Mucosa of descending colon (tissue), 3 donors: ENCODE measurements around the gene KIF4A. TPM values are rescaled to one million over a fixed set of nuclear protein-coding genes. Genes with fewer than 3 reads are reported as not detected.
"Not testable (repeated sequence)": the region's sequence is repeated elsewhere in the genome, so short reads cannot be mapped to it uniquely, and the experiment has no call there.

Source experiments
- ATAC-seq: fragments of 200-7000 bp; cut with Tn5 transposase; one replicate; pipeline ENCODE4 v1.9.1; 2020; ENCODE audit warnings: mild to moderate bottlenecking, moderate library complexity
- DNase-seq, 3 donors: peaks; one replicate each; pipeline ENCODE4 v3.0.0-alpha.2; 2020
- H3K36me3 ChIP-seq: fragments of 200-600 bp; one replicate; pipeline ENCODE4 v1.8.0; 2021; ENCODE audit warnings: low read depth, mild to moderate bottlenecking
- H3K4me1 ChIP-seq: fragments of 200-600 bp; one replicate; pipeline ENCODE4 v1.8.0; 2021; ENCODE audit warnings: low read depth, mild to moderate bottlenecking
- H3K4me3 ChIP-seq: fragments of 200-600 bp; one replicate; pipeline ENCODE4 v1.8.0; 2021; ENCODE audit warnings: mild to moderate bottlenecking
- H3K9me3 ChIP-seq: fragments of 200-600 bp; one replicate; pipeline ENCODE4 v1.8.0; 2021; ENCODE audit warnings: mild to moderate bottlenecking
- CTCF ChIP-seq: fragments of 200-600 bp; IDR thresholded peaks from one replicate; pipeline ENCODE4 v1.8.0; 2022; ENCODE audit warnings: antibody characterized with exemption, mild to moderate bottlenecking
- intact Hi-C, 2 donors: fragments of 100-400 bp; cut with DNase I in 1 of 2; cut with micrococcal nuclease in 1 of 2; formaldehyde crosslinking; loops; one replicate each; pipeline versions ENCODE4 v1.11.0 to v1.11.1; 2022; cut with DNase I, micrococcal nuclease
- total RNA-seq, 3 donors: library from RNA; stranded (reverse); fragmentation: NEBNext Ultra II Directional in 2 of 3; extraction: Animal tissue kit (Norgen Biotek cat#: 25700) in 2 of 3; gene quantifications; one replicate each; pipeline versions ENCODE4 v1.2.1 to v1.2.4, GENCODE V29; 2021 to 2023
- donor health status: DM: no; HTN: no; CAD: no; lungs with moderate emphysema.
- donor health status: DM: no; HTN: no; CAD: no.
- donor health status: DM: no; HTN: yes; CAD: no.

KIF4A gene
- total RNA-seq, 3 donors from 2014 or later = 1.5 to 10.7 (median 3.1) TPM

- ATAC-seq = no peak
- no peaks in the 10 kb centered on the region for H3K4me1 ChIP-seq
- no peak for DNase-seq
- no peaks in the 10 kb centered on the region for H3K9me3 ChIP-seq
- intact Hi-C loops = no loop called here
- TF ChIP-seq CTCF = no peak
- no peak overlapping the region for H3K4me3 ChIP-seq
- no peaks in the 10 kb centered on the region for H3K36me3 ChIP-seq
Observed at GRCh38 chrX:70331161-70331560, 41.3 kb downstream of the KIF4A start.

GRCh38 chrX:70332600-70332999, 42.7 kb downstream of the KIF4A start:
- Histone ChIP-seq H3K4me3 (no peak overlapping the region), H3K36me3 (no peaks in the 10 kb centered on the region), H3K4me1 (no peaks in the 10 kb centered on the region), H3K9me3 (no peaks in the 10 kb centered on the region)
- no peak for TF ChIP-seq CTCF
- DNase-seq (no peak), ATAC-seq (no peak)
- intact Hi-C loops = no loop called here

- no peak for DNase-seq
- intact Hi-C loops = no loop called here
- no peak for ATAC-seq
- no peaks in the 10 kb centered on the region for H3K4me1 ChIP-seq
- no peaks in the 10 kb centered on the region for H3K36me3 ChIP-seq
- no peaks in the 10 kb centered on the region for H3K9me3 ChIP-seq
- H3K4me3 ChIP-seq = no peak overlapping the region
- no peak for TF ChIP-seq CTCF
Observed at GRCh38 chrX:70336767-70337166, 46.9 kb downstream of the KIF4A start.

GRCh38 chrX:70338290-70338689, 48.4 kb downstream of the KIF4A start:
- no peak for TF ChIP-seq CTCF
- intact Hi-C loops = no loop called here
- Histone ChIP-seq H3K4me1 (no peaks in the 10 kb centered on the region), H3K9me3 (no peaks in the 10 kb centered on the region), H3K36me3 (no peaks in the 10 kb centered on the region), H3K4me3 (no peak overlapping the region)
- ATAC-seq (no peak), DNase-seq (no peak)

- H3K9me3 ChIP-seq = no peaks in the 10 kb centered on the region
- H3K36me3 ChIP-seq = no peaks in the 10 kb centered on the region
- ATAC-seq (no peak), DNase-seq (no peak)
- H3K4me3 ChIP-seq = no peak overlapping the region
- no peak for TF ChIP-seq CTCF
- intact Hi-C loops = no loop called here
- H3K4me1 ChIP-seq = no peaks in the 10 kb centered on the region
Observed at GRCh38 chrX:70343435-70343834, 53.5 kb downstream of the KIF4A start.

GRCh38 chrX:70346418-70347070, 56.6 kb downstream of the KIF4A start:
- H3K4me1 ChIP-seq = no peaks in the 10 kb centered on the region
- ATAC-seq (no peak), DNase-seq (no peak)
- intact Hi-C loops = no loop called here
- H3K4me3 ChIP-seq = no peak overlapping the region
- H3K36me3 ChIP-seq = no peaks in the 10 kb centered on the region
- no peak for TF ChIP-seq CTCF
- no peaks in the 10 kb centered on the region for H3K9me3 ChIP-seq

- intact Hi-C loops, ATAC-seq, DNase-seq, H3K4me1 ChIP-seq, H3K36me3 ChIP-seq, H3K4me3 ChIP-seq, H3K9me3 ChIP-seq: not testable (repeated sequence)
Observed at GRCh38 chrX:70348825-70349224, 58.9 kb downstream of the KIF4A start.

GRCh38 chrX:70349367-70350125, 59.6 kb downstream of the KIF4A start:
- ATAC-seq, H3K4me3 ChIP-seq, H3K36me3 ChIP-seq, H3K4me1 ChIP-seq, DNase-seq, H3K9me3 ChIP-seq, intact Hi-C loops: not testable (repeated sequence)
